Measurements from ENCODE around the gene DGKB.

DNA sequence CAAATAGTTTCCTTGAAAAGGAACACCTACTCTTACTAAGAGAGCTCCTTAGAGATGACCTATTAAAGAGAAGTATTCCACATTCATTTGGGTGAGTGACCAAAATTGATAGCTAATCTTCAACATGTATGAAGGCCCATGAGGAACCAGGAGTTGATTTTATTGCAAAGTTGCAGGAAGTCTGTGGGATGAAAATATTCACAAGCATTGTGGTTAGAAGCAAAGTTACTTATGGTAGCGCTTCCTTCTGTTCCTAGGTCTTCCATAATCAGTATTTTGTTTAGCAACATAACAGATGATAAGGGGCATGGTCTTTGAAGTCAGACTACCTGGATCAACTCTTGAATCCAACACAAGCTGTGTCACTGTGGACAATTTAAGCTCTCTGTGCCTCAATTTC, 164.5 kb downstream of the DGKB start:
- TF ChIP-seq EZH2 (IDR thresholded peaks at IDR 0.05; ENCODE audit: low read length, missing control alignments): no peak
- TF ChIP-seq, protein P1, sequence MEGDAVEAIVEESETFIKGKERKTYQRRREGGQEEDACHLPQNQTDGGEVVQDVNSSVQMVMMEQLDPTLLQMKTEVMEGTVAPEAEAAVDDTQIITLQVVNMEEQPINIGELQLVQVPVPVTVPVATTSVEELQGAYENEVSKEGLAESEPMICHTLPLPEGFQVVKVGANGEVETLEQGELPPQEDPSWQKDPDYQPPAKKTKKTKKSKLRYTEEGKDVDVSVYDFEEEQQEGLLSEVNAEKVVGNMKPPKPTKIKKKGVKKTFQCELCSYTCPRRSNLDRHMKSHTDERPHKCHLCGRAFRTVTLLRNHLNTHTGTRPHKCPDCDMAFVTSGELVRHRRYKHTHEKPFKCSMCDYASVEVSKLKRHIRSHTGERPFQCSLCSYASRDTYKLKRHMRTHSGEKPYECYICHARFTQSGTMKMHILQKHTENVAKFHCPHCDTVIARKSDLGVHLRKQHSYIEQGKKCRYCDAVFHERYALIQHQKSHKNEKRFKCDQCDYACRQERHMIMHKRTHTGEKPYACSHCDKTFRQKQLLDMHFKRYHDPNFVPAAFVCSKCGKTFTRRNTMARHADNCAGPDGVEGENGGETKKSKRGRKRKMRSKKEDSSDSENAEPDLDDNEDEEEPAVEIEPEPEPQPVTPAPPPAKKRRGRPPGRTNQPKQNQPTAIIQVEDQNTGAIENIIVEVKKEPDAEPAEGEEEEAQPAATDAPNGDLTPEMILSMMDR (conservative IDR thresholded peaks at IDR 0.05 in 1 of 2, IDR thresholded peaks at IDR 0.05 in 1 of 2; ENCODE audit: low read depth in 1 of 2, low read length in 2 of 2): no peak
